H1 (cell line): ENCODE data around the gene RNF31. TPM values are rescaled to one million over a fixed set of nuclear protein-coding genes. Genes with fewer than 3 reads are reported as not detected.

ENCODE experiments used
- CTCF ChIA-PET: fragments of 300-600 bp; sonication (Branson Sonifier 250); formaldehyde crosslinking; loops from one replicate; lab custom pipeline; 2021; ENCODE audit not compliant: partially characterized antibody; lab: Charles Lee
- POLR2A ChIA-PET: fragments of 300-600 bp; sonication (Branson Sonifier 250); formaldehyde crosslinking; loops from one replicate; lab custom pipeline; 2021; ENCODE audit warnings: inconsistent platforms; ENCODE audit not compliant: partially characterized antibody; lab: Charles Lee
- DNase-seq, 2 experiments: peaks; one replicate each; pipeline versions ENCODE4 v3.0.0 to v3.0.0-alpha.2; 2010 to 2022; ENCODE audit warnings: low spot score in 2 of 2, low read depth in 1 of 2, mixed read lengths in 1 of 2
- FAIRE-seq: peaks from 2 replicates; lab custom pipeline; 2011; peaks lifted over from hg19 to GRCh38; lab: Jason Lieb, UNC
- H2AFZ ChIP-seq: 2 replicates; pipeline ENCODE4 v1.8.1; 2012; ENCODE audit warnings: low read length, inconsistent platforms
- H2AK5ac ChIP-seq: 2 replicates; pipeline ENCODE4 v1.6.1; 2013; ENCODE audit warnings: low read depth, low read length
- H2BK120ac ChIP-seq: replicated peaks from 2 replicates; pipeline ENCODE3; 2013; ENCODE audit warnings: low read depth, low read length, inconsistent platforms
- H2BK12ac ChIP-seq: 2 replicates; pipeline ENCODE4 v1.6.1; 2013; ENCODE audit warnings: low read depth, low read length
- H2BK15ac ChIP-seq: 2 replicates; pipeline ENCODE4 v1.6.1; 2013; ENCODE audit warnings: low read length
- H2BK20ac ChIP-seq: 2 replicates; pipeline ENCODE4 v1.6.1; 2013; ENCODE audit warnings: low read length
- H2BK5ac ChIP-seq: 2 replicates; pipeline ENCODE4 v1.6.1; 2013; ENCODE audit warnings: low read depth, low read length
- H3K14ac ChIP-seq: 2 replicates; pipeline ENCODE4 v1.6.1; 2013; ENCODE audit warnings: inconsistent platforms; ENCODE audit not compliant: insufficient read length
- H3K18ac ChIP-seq: 2 replicates; pipeline ENCODE4 v1.6.1; 2013; ENCODE audit warnings: low read length; ENCODE audit errors: extremely low read depth
- H3K23ac ChIP-seq: 2 replicates; pipeline ENCODE4 v1.6.1; 2013; ENCODE audit warnings: inconsistent platforms; ENCODE audit not compliant: insufficient read length
- H3K23me2 ChIP-seq: 2 replicates; pipeline ENCODE4 v1.6.1; 2013; ENCODE audit warnings: low read depth, low read length
- H3K27ac ChIP-seq: 2 replicates; pipeline ENCODE4 v1.6.1; 2011; ENCODE audit warnings: low read depth, low read length, inconsistent platforms
- H3K27me3 ChIP-seq, 4 experiments: replicated peaks in 1 of 4; 1 replicate in 1 of 4; 2 replicates in 3 of 4; pipeline versions ENCODE4 v1.6.1 to v1.8.1; 2011 to 2013; ENCODE audit warnings: low read length in 3 of 4, mild to moderate bottlenecking in 3 of 4, inconsistent platforms in 2 of 4, mixed read lengths in 2 of 4, moderate library complexity in 1 of 4; ENCODE audit not compliant: control insufficient read depth in 3 of 4, insufficient read depth in 3 of 4; ENCODE audit errors: extremely low read depth in 1 of 4
- H3K36me3 ChIP-seq, 4 experiments: 2 replicates each; pipeline versions ENCODE4 v1.6.1 to v1.8.1; 2011 to 2013; ENCODE audit warnings: mild to moderate bottlenecking in 4 of 4, low read length in 3 of 4, moderate library complexity in 2 of 4, control low read depth in 1 of 4, inconsistent platforms in 1 of 4; ENCODE audit not compliant: insufficient read depth in 4 of 4, control insufficient read depth in 2 of 4
- H3K4ac ChIP-seq: replicated peaks from 2 replicates; pipeline ENCODE3; 2013; ENCODE audit warnings: low read length, low read depth, mixed read lengths, inconsistent platforms; ENCODE audit not compliant: insufficient read length
- H3K4me1 ChIP-seq, 4 experiments: replicated peaks in 1 of 4; 1 replicate in 1 of 4; 2 replicates in 3 of 4; pipeline versions ENCODE4 v1.6.1 to v1.8.1; 2011 to 2013; ENCODE audit warnings: low read length in 3 of 4, inconsistent platforms in 2 of 4, mixed read lengths in 1 of 4; ENCODE audit not compliant: insufficient read depth in 4 of 4, control insufficient read depth in 3 of 4
- H3K4me2 ChIP-seq, 2 experiments: 2 replicates each; pipeline versions ENCODE4 v1.6.1 to v1.8.1; 2011 to 2013; ENCODE audit warnings: low read depth in 2 of 2, low read length in 2 of 2, control low read depth in 1 of 2, inconsistent platforms in 1 of 2, mild to moderate bottlenecking in 1 of 2; ENCODE audit not compliant: insufficient read depth in 1 of 2
- H3K4me3 ChIP-seq, 4 experiments: fragments of 200-600, 300-600 bp in 1 of 4; sonication (generic), shearing (Covaris generic), sonication (Bioruptor Twin) in 1 of 4; 2 replicates each; pipeline versions ENCODE4 v1.5.1 to v1.8.1; 2011 to 2016; ENCODE audit warnings: low read length in 4 of 4, low read depth in 3 of 4, control low read depth in 2 of 4, inconsistent platforms in 2 of 4, mild to moderate bottlenecking in 2 of 4, mixed read lengths in 1 of 4, moderate library complexity in 1 of 4; ENCODE audit not compliant: insufficient read depth in 2 of 4; ENCODE audit errors: extremely low read depth in 1 of 4
- H3K56ac ChIP-seq: replicated peaks from 2 replicates; pipeline ENCODE3; 2013; ENCODE audit warnings: low read depth, mild to moderate bottlenecking, mixed read lengths, low read length, inconsistent platforms; ENCODE audit not compliant: insufficient read length
- H3K79me1 ChIP-seq: 2 replicates; pipeline ENCODE4 v1.6.1; 2013; ENCODE audit warnings: low read depth, low read length, control low read depth
- H3K79me2 ChIP-seq, 2 experiments: 2 replicates each; pipeline versions ENCODE4 v1.6.1 to v1.8.1; 2012 to 2013; ENCODE audit warnings: low read length in 2 of 2, mild to moderate bottlenecking in 2 of 2, inconsistent platforms in 1 of 2; ENCODE audit not compliant: insufficient read depth in 2 of 2, control insufficient read depth in 1 of 2
- H3K9ac ChIP-seq, 4 experiments: replicated peaks in 1 of 4; 1 replicate in 1 of 4; 2 replicates in 3 of 4; pipeline versions ENCODE4 v1.6.1 to v1.8.1; 2011 to 2013; ENCODE audit warnings: low read depth in 3 of 4, low read length in 3 of 4, control low read depth in 2 of 4, mild to moderate bottlenecking in 2 of 4, moderate library complexity in 2 of 4, inconsistent platforms in 1 of 4; ENCODE audit errors: extremely low read depth in 1 of 4
- H3K9me3 ChIP-seq, 2 experiments: 2 replicates each; pipeline versions ENCODE4 v1.6.1 to v1.8.1; 2012 to 2013; ENCODE audit warnings: mild to moderate bottlenecking in 2 of 2, moderate library complexity in 2 of 2, control low read depth in 1 of 2, inconsistent platforms in 1 of 2, low read depth in 1 of 2, low read length in 1 of 2, mixed read lengths in 1 of 2; ENCODE audit not compliant: insufficient read depth in 2 of 2
- H4K20me1 ChIP-seq, 2 experiments: replicated peaks in 1 of 2; 2 replicates each; pipeline versions ENCODE3 to v1.8.1; 2011 to 2013; ENCODE audit warnings: inconsistent platforms in 2 of 2, low read length in 2 of 2, mild to moderate bottlenecking in 1 of 2; ENCODE audit not compliant: insufficient read depth in 2 of 2, control insufficient read depth in 1 of 2
- H4K5ac ChIP-seq: 2 replicates; pipeline ENCODE4 v1.6.1; 2013; ENCODE audit warnings: low read length, low read depth, mixed read lengths, inconsistent platforms; ENCODE audit not compliant: insufficient read length
- H4K8ac ChIP-seq: 2 replicates; pipeline ENCODE4 v1.8.0; 2013; ENCODE audit warnings: mild to moderate bottlenecking, moderate library complexity, low read length, inconsistent platforms; ENCODE audit not compliant: insufficient read depth; ENCODE audit errors: extremely low read depth
- H4K91ac ChIP-seq: replicated peaks from 2 replicates; pipeline ENCODE3; 2013; ENCODE audit warnings: low read length, mixed read lengths, inconsistent platforms; ENCODE audit not compliant: insufficient read length
- EZH2 ChIP-seq: fragments of 200-600 bp; sonication (generic); IDR thresholded peaks from 2 replicates; pipeline ENCODE4 v1.7.1; 2012; ENCODE audit warnings: low read depth, mild to moderate bottlenecking, moderate library complexity, low read length, inconsistent platforms; ENCODE audit not compliant: severe bottlenecking
- KDM1A ChIP-seq: fragments of 200-600, 300-600 bp; sonication (generic); IDR thresholded peaks from 2 replicates; pipeline ENCODE4 v1.7.1; 2016; ENCODE audit warnings: mild to moderate bottlenecking, low read length, borderline replicate concordance
- WGBS, 2 experiments: shearing (Covaris generic) in 1 of 2; methylation state at CpG; one replicate each; pipeline versions ENCODE4 v1.1.6 to v1.1.7; 2013 to 2015; ENCODE audit warnings: low lambda C conversion rate in 2 of 2, mixed read lengths in 2 of 2, inconsistent platforms in 1 of 2, low coverage in 1 of 2, missing lambda C conversion rate in 1 of 2; ENCODE audit not compliant: insufficient replicate concordance in 2 of 2, insufficient coverage in 1 of 2, insufficient read length in 1 of 2; ENCODE audit errors: extremely low coverage in 1 of 2, missing lambda C conversion rate in 1 of 2; 5-methylcytosine and 5-hydroxymethylcytosine counted together
- polyA plus RNA-seq, 7 experiments: library from polyadenylated mRNA; depleted of rRNA in 3 of 7; stranded (reverse) in 5 of 7; unstranded in 2 of 7; fragments of >200 nt in 5 of 7; fragments of 200-250 nt in 2 of 7; gene quantifications; 1 replicate in 5 of 7; 2 replicates in 1 of 7; 4 replicates in 1 of 7; pipeline versions ENCODE4 v1.2.1 to v1.2.3, GENCODE V29; 2011 to 2013; ENCODE audit warnings: missing spikeins in 2 of 7, mixed read lengths in 2 of 7
- total RNA-seq: library from RNA; stranded (reverse); fragmentation: NEBNext Ultra II Directional; extraction: Animal tissue kit (Norgen Biotek cat#: 25700); gene quantifications from 2 replicates; pipeline ENCODE4 v1.2.1, GENCODE V29; 2021

The RNF31 gene
- total and polyA plus RNA-seq, 2 of the 8 experiments (the other 6 are each of a cell fraction or from before 2014, with no cell fraction given) = 17.5 to 72.0 TPM

DNA sequence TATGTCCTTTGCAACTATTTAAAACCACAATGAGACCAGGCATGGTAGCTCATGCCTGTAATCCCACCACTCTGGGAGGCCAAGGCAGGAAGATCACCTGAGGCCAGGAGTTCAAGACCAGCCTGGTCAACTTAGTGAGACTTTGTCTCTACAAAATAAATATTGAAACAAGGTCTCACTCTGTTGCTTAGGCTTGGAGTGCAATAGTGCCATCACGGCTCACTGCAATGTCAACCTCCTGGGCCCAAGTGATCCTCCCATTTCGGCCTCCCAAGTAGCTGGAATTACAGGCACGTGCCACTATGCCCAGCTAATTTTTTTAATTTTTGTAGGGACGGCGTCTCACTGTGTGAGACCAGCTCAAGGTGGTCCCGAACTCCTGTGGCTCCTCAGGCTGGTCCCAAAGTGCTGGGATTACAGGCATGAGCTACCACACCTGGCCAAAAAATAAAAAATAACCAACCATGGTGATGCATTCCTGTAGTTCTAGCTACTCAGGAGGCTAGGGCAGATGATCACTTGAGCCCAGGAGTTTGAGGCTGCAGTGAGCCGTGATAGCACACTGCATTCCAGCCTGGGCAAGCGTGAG, 17.8 kb upstream of the RNF31 start:
- H2AFZ ChIP-seq = no peak overlapping the region
- H4K5ac ChIP-seq = no peak overlapping the region
- CTCF ChIA-PET = interaction anchor here (0.6 to 0.9 kb wide), 3 partner anchors 14 to 175 kb away, joined by 3 to 5 read pairs (median 3); no protein-coding TSS in a partner anchor
- no peak overlapping the region for H3K4ac ChIP-seq
- WGBS, 2 experiments = 91% methylated on average over 8 of the region's 8 CpGs; no CpG with 5 or more reads in 1 of the 2 experiments
- H3K56ac ChIP-seq = no peak overlapping the region
- FAIRE-seq (no peak), DNase-seq (no peak)
- H3K4me1 ChIP-seq = no peaks in the 10 kb centered on the region
- H3K4me2 ChIP-seq = no peak overlapping the region
- no peak overlapping the region for H3K18ac ChIP-seq
- H2BK120ac ChIP-seq = no peak overlapping the region
- H2BK15ac ChIP-seq = no peak overlapping the region
- H2AK5ac ChIP-seq = no peak overlapping the region
- no peak overlapping the region for H2BK12ac ChIP-seq
- no peak overlapping the region for H4K91ac ChIP-seq
- H4K20me1 ChIP-seq = no peaks in the 10 kb centered on the region
- no peak overlapping the region for H3K4me3 ChIP-seq
- no peak overlapping the region for H3K23ac ChIP-seq
- no peak overlapping the region for H3K14ac ChIP-seq
- no peaks in the 10 kb centered on the region for H3K79me1 ChIP-seq
- H2BK5ac ChIP-seq = no peak overlapping the region
- H3K9me3 ChIP-seq = no peaks in the 10 kb centered on the region
- no peak for TF ChIP-seq KDM1A
- TF ChIP-seq EZH2 = no peak
- TF ChIP-seq, all 59 proteins: peak for 0
- Histone ChIP-seq H3K27me3 (no peaks in the 10 kb centered on the region), H3K23me2 (no peaks in the 10 kb centered on the region), H3K79me2 (no peaks in the 10 kb centered on the region), H3K9ac (no peak overlapping the region), H2BK20ac (no peak overlapping the region), H3K36me3 (no peaks in the 10 kb centered on the region), H4K8ac (no peak overlapping the region), H3K27ac (no peak overlapping the region)
- POLR2A ChIA-PET = interaction anchor here (0.9 to 11.1 kb wide), 8 partner anchors 7 to 108 kb away, joined by 3 to 96 read pairs (median 3); partner anchors contain the start of genes DCAF11, EMC9, NRL and PCK2
